GM12878 (cell line): Measurements from ENCODE around the gene ACSF2. TPM values are rescaled to one million over a fixed set of nuclear protein-coding genes. Genes with fewer than 3 reads are reported as not detected.

Experiments
- CHD1 ChIP-seq: IDR thresholded peaks from 2 replicates; pipeline ENCODE4 v1.6.1; 2012; ENCODE audit warnings: low read depth, low read length, improper control_type of control experiment
- ETV6 ChIP-seq, 2 experiments: fragments of 450-650 bp in 1 of 2; IDR thresholded peaks in 1 of 2; conservative IDR thresholded peaks in 1 of 2; 2 replicates each; pipeline ENCODE4 v1.6.1; 2014; ENCODE audit warnings: antibody characterized with exemption in 1 of 2, borderline replicate concordance in 1 of 2, low read depth in 1 of 2, mild to moderate bottlenecking in 1 of 2, moderate library complexity in 1 of 2
- IKZF1 ChIP-seq: fragments of 450-650 bp; conservative IDR thresholded peaks from 2 replicates; pipeline ENCODE4 v1.6.1; 2017; ENCODE audit warnings: antibody characterized with exemption, mild to moderate bottlenecking
- IKZF2 ChIP-seq, 2 experiments: fragments of 450-650 bp; IDR thresholded peaks; 2 replicates each; pipeline ENCODE4 v1.6.1; 2017; ENCODE audit warnings: mild to moderate bottlenecking in 2 of 2, moderate library complexity in 2 of 2
- MYB ChIP-seq: fragments of 150-350 bp; IDR thresholded peaks from 2 replicates; pipeline ENCODE4 v1.6.1; 2014; ENCODE audit warnings: mild to moderate bottlenecking, low read depth, low read length, borderline replicate concordance
- PKNOX1 ChIP-seq: fragments of 450-650 bp; IDR thresholded peaks from 2 replicates; pipeline ENCODE4 v1.6.1; 2016; ENCODE audit warnings: mild to moderate bottlenecking
- SKIL ChIP-seq: fragments of 450-650 bp; IDR thresholded peaks from 2 replicates; pipeline ENCODE4 v1.6.1; 2017; ENCODE audit warnings: mild to moderate bottlenecking, low read depth, inconsistent platforms; ENCODE audit not compliant: poor library complexity, severe bottlenecking
- SP1 ChIP-seq: IDR thresholded peaks from one replicate; pipeline ENCODE4 v1.6.1; 2011; ENCODE audit warnings: low read depth, low read length
- TCF12 ChIP-seq: IDR thresholded peaks from 2 replicates; pipeline ENCODE4 v1.6.1; 2011; ENCODE audit warnings: low read depth, mild to moderate bottlenecking, low read length
- USF2 ChIP-seq: IDR thresholded peaks from 2 replicates; pipeline ENCODE4 v1.6.1; 2011; ENCODE audit warnings: low read depth, low read length, improper control_type of control experiment, borderline replicate concordance
- polyA plus RNA-seq, 11 experiments: library from polyadenylated mRNA; depleted of rRNA in 4 of 11; unstranded in 6 of 11; stranded (reverse) in 5 of 11; fragments of >200 nt; fragmentation: Nextera tagmentation in 4 of 11; fragmentation: Illumina TruSeq in 1 of 11; extraction: Ambion mirVana in 4 of 11; extraction: Trizol in 1 of 11; gene quantifications; 1 replicate in 1 of 11; 2 replicates in 10 of 11; pipeline versions ENCODE4 v1.2.1 to v1.2.3, GENCODE V29; 2011 to 2016; ENCODE audit warnings: inconsistent platforms in 2 of 11, missing spikeins in 2 of 11, low read depth in 1 of 11
- total RNA-seq, 4 experiments: library from RNA; depleted of rRNA in 3 of 4; stranded (reverse); fragments of >200 nt in 3 of 4; fragmentation: Illumina TruSeq in 1 of 4; extraction: Trizol in 1 of 4; gene quantifications; 2 replicates each; pipeline versions ENCODE4 v1.2.1 to v1.2.3, GENCODE V29; 2013 to 2021

The ACSF2 gene
- total and polyA plus RNA-seq, 10 of the 15 experiments (the other 5 are each of a cell fraction or from before 2014, with no cell fraction given) = 7.1 to 32.8 (median 16.8) TPM

GRCh38 chr17:50511058-50511457, 85.0 kb downstream of the ACSF2 start (continued):
- TF ChIP-seq IKZF1 = peak; percentile 38; the same call in 1 of the 2 replicates
- TF ChIP-seq SP1 = peak; percentile 57
- peak; percentile 55 for TF ChIP-seq SKIL
- TF ChIP-seq USF2 = no peak
- TF ChIP-seq PKNOX1 = no peak
- peak in 1 of 2 experiments; percentile 50; a peak in 1 of 4 replicates for TF ChIP-seq ETV6 (conservative IDR thresholded peaks at IDR 0.05 in 1 of 2, IDR thresholded peaks at IDR 0.05 in 1 of 2; ENCODE audit: borderline replicate concordance in 1 of 2, low read depth in 1 of 2)
- no peak for TF ChIP-seq TCF12
- no peak for TF ChIP-seq CHD1
- peak; percentile 49 to 61 for TF ChIP-seq IKZF2 (IDR thresholded peaks at IDR 0.05)
- TF ChIP-seq MYB = no peak
